Stimulated activated CD4-positive, alpha-beta T cell treated with anti-CD3 and anti-CD28 coated beads, Interleukin-15, amount 100 ng/mL, for 24 hours (primary cell): ENCODE results near the gene CSDE1.
"Not testable (repeated sequence)": the region's sequence is repeated elsewhere in the genome, so short reads cannot be mapped to it uniquely, and the experiment has no call there.

Source experiments
- DNase-seq: peaks from one replicate; pipeline ENCODE4 v3.0.0-alpha.2; 2020

Gene CSDE1

GRCh38 chr1:114757455-114758255 is at the start of gene CSDE1:
TSS of gene CSDE1 (minus strand) at chr1:114757984. CDS start at chr1:114739890, 18,094 bp downstream.
- peak; percentile 96 for DNase-seq

GRCh38 chr1:114804449-114804848 is 46.7 kb upstream of the CSDE1 start:
- not testable (repeated sequence) for DNase-seq

- no peak for DNase-seq
Observed at GRCh38 chr1:114803001-114803400, 45.2 kb upstream of the CSDE1 start.

- no peak for DNase-seq
Observed at GRCh38 chr1:114794038-114794437, 36.3 kb upstream of the CSDE1 start.

- not testable (repeated sequence) for DNase-seq
Observed at GRCh38 chr1:114790581-114790980, 32.8 kb upstream of the CSDE1 start.

GRCh38 chr1:114786440-114786839 is 28.7 kb upstream of the CSDE1 start:
- DNase-seq: not testable (repeated sequence)

- no peak for DNase-seq
Observed at GRCh38 chr1:114782476-114782875, 24.7 kb upstream of the CSDE1 start.

GRCh38 chr1:114780344-114781226 is 22.8 kb upstream of the CSDE1 start, which contains the start of gene SIKE1:
TSS of gene SIKE1 (minus strand) at chr1:114780685. CDS start at chr1:114780607, 78 bp downstream.
- peak; percentile 96 for DNase-seq

GRCh38 chr1:114779722-114780121 is 21.9 kb upstream of the CSDE1 start:
- DNase-seq: no peak

GRCh38 chr1:114776726-114777125 is 18.9 kb upstream of the CSDE1 start:
- DNase-seq: not testable (repeated sequence)

GRCh38 chr1:114771992-114772391 is 14.2 kb upstream of the CSDE1 start:
- DNase-seq: no peak

- no peak for DNase-seq
Observed at GRCh38 chr1:114770989-114771388, 13.2 kb upstream of the CSDE1 start.

- no peak for DNase-seq
Observed at GRCh38 chr1:114764689-114765088, 6.9 kb upstream of the CSDE1 start.

GRCh38 chr1:114758256-114758832 is 560 bp upstream of the CSDE1 start:
- no peak for DNase-seq

GRCh38 chr1:114756949-114757454 is 782 bp downstream of the CSDE1 start:
- DNase-seq: peak; percentile 29

- no peak for DNase-seq
Observed at GRCh38 chr1:114756009-114756892, 1.5 kb downstream of the CSDE1 start.

GRCh38 chr1:114755006-114755931 is 2.5 kb downstream of the CSDE1 start:
- DNase-seq: no peak

- peak; percentile 50 for DNase-seq
Observed at GRCh38 chr1:114753702-114754101, 4.1 kb downstream of the CSDE1 start.

GRCh38 chr1:114753143-114753542 is 4.6 kb downstream of the CSDE1 start:
- no peak for DNase-seq

- no peak for DNase-seq
Observed at GRCh38 chr1:114750780-114751179, 7.0 kb downstream of the CSDE1 start.

GRCh38 chr1:114749835-114750234 is 7.9 kb downstream of the CSDE1 start:
- DNase-seq: no peak
